KG1 (cell line): ENCODE measurements around the gene AMH.
"Not testable (repeated sequence)": the region's sequence is repeated elsewhere in the genome, so short reads cannot be mapped to it uniquely, and the experiment has no call there.

ENCODE experiments used
- DNase-seq: peaks from one replicate; lab custom pipeline; 2025; lab: John Stamatoyannopoulos, UW

Gene AMH

DNA sequence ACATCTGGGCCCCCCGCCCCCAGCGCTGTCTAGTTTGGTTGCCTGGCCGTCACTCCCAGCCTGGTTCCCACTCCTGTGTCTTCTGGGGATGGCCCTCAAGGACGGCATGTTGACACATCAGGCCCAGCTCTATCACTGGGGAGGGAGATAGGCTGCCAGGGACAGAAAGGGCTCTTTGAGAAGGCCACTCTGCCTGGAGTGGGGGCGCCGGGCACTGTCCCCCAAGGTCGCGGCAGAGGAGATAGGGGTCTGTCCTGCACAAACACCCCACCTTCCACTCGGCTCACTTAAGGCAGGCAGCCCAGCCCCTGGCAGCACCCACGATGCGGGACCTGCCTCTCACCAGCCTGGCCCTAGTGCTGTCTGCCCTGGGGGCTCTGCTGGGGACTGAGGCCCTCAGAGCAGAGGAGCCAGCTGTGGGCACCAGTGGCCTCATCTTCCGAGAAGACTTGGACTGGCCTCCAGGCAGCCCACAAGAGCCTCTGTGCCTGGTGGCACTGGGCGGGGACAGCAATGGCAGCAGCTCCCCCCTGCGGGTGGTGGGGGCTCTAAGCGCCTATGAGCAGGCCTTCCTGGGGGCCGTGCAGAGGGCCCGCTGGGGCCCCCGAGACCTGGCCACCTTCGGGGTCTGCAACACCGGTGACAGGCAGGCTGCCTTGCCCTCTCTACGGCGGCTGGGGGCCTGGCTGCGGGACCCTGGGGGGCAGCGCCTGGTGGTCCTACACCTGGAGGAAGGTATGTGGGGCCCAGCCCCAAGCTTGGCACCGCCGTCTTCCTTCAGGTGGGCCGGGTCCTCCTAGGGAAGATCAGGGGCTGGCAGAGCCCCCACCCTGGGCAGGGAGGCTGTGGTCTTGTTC is at the start of gene AMH:
AMH (plus strand) TSS at position 314 of the 857 bp plus-strand sequence; CDS start at position 324, 10 bp downstream.
- DNase-seq: no peak

DNA sequence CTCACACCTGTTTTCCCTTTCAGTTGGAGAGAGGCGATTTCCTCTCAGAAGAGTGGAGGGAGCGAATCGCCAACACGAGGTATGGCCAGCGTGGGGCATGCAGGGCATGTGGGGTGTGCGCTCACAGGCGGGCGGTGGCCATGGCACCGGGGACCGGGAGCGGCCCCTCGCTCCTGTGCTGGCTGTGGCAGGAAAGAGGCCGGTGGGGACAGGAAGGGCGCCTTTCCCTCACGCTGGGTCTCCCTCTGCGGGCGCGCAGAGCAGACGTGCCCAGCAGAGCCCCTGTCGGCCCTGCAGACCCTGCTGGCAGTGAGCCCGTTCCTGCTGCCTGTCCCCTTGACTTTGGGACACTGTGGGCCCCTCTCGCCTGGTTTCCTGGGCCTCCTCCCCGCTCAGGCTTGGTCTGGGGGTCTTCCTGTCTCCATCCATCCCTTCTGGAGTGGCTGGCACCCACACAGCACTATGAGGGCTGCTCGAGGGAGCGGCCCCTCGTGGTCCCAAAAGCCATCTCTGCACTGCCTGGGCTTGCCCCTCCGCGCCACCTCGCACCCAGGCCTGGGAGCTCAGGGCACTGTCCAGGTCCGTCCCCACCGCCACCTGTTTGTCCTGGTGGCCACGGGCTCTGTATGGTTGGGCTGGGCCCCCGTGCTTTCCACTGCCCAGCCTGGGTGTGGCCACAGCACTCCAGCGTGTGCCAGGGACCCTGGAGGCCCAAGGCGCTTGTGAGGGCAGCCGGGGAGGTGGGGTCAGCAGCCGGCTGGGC is 49.1 kb upstream of the AMH start:
- no peak for DNase-seq

DNA sequence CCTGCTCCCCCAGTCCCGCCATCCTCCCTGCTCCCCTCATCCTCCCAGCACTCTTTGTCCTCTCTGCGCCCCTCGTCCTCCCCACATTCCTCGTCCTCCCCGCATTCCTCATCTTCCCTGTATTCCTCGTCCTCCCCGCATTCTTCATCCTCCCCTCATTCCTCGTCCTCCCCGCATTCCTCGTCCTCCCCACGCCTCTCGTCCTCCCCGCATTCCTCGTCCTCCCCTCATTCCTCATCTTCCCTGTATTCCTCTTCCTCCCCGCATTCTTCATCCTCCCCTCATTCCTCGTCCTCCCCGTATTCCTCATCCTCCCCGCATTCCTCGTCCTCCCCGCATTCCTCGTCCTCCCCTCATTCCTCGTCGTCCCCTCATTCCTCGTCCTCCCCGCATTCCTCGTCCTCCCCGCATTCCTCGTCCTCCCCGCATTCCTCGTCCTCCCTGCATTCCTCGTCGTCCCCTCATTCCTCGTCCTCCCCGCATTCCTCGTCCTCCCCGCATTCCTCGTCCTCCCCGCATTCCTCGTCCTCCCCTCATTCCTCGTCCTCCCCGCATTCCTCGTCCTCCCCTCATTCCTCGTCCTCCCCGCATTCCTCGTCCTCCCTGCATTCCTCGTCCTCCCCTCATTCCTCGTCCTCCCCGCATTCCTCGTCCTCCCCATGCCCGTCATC is 48.4 kb upstream of the AMH start:
- not testable (repeated sequence) for DNase-seq

DNA sequence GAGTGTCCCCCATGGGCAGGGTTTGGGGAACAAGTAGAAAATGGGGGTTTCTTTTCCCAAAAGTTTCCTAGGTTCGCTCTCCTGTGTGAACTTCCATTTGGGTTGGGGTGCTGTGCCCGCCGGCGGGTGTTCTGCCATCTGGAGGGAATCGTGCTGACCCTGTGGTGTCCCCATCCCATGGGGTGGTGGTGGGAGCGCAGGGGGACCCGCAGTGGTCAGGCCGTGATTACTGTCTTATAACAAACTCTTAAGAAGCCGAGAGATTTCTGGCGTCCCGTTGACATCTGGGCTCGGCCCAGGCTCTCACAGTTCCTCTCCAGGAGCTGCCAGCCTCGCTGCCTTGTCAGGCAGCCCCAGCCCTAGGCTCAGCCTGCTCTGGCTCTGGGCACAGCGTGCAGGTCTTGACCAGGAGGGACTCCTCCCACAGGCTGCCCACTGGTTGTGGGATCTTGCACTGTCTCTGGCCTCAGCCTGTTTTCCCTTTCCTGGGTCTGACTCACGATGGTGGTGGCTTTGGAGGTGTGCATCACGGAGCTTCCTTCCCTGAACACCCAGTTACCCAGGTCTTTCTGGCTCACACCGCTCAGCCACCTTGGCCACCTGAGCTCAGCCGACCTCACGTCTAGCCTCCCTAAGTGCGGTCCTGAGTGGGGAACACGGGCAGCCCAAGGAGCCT is 47.5 kb upstream of the AMH start:
- DNase-seq: no peak

DNA sequence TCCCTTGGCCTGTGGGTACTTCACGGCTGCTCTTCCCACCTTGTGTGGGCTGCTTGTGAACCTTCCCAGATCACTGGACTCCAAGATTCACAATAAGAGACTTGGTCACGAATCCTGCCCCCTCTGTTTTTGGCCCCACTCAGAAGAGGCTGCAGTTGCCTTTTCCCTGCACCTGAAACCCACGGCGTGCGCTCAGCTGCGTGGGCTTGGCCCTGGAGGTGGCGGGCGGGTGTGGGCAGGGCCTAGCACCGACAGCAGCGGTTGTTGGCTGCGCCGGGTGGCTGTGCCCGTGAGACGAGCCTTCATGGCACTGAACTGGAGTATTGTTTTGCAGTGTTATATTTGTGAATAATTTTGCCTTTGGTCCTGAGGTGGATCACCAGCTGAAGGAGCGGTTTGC is 46.8 kb upstream of the AMH start:
- no peak for DNase-seq

DNA sequence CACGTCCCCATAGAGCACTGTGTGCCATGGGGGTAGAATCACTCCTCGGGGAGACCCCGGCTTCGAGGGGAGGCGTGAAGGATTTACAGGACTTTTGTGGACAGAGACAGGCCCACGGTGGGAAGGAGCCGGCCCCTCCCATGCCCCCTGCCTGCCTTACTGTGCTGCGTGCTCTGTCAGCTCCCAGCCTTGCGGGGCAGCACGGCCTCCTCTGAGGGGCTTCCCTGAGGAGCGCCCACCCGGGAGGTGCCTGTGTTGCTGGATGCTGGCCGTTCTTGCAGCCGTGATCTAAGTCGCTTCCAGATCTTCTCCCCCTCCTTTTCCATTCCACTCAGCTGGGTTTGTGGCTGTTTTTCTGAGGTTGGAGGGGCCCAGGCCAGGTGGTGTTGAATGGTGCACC is 42.1 kb upstream of the AMH start:
- DNase-seq: no peak

DNA sequence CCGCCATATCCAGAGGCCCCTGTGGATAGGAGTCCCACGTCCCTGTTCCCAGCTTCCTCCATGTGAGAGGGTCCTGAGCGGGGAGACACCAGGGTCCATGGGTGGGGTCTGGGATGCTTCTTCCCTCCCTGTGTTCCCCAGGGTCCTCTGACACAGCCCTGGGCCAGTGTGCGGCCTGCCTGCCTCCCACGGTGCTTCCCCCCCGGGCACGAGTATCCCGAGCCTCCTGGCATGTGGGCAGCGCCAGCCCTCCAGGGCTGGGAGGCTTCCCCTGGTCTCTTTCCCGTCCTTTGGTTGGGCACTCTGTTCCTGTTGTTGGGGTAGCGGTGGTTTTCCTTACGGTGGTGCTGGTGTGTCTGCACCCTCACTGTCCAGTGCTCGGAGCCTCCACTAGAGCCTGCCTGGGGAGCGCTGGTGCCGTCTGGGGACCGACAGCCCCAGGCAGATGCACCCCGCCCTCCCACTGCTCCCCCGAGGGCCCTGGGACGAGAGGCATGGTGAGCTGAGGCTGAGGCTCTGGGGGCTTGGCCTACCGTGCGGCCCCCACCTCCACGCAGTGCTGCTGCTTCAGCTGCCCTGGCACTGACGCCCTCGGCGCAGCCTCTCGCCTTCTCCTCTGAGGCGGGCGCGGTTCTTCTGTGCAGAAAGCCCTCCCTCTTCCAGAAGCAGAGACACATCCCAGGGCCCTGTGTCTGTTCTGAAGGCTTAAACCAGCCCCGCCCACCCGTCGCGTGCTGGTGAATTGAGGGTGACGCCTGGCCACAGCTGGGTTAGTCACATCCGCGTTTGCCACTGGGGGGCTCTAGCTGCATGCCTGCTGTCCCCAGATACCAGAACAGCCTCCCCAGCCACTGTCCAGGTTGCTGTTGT is 40.9 kb upstream of the AMH start:
- DNase-seq: no peak

DNA sequence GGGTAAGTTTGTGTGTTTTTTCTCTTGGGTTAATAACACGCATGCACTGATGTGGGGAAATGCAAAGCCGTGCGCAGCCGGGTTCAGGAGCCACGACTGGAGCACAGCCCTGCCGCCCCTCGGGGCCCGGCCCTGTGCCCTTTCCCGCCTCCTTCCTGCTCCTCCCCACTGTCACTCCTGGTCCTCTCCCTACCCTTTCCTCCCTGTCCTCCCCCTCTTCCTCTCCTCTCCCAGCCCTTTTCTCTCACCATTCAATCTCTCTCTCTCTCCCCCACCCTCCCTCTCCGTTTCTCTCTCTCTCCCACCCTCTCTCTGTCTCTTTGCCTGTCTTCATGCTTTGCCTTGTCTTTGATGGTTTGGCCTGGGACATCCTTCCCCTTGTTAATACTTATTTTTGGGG is 40.1 kb upstream of the AMH start:
- DNase-seq: no peak

DNA sequence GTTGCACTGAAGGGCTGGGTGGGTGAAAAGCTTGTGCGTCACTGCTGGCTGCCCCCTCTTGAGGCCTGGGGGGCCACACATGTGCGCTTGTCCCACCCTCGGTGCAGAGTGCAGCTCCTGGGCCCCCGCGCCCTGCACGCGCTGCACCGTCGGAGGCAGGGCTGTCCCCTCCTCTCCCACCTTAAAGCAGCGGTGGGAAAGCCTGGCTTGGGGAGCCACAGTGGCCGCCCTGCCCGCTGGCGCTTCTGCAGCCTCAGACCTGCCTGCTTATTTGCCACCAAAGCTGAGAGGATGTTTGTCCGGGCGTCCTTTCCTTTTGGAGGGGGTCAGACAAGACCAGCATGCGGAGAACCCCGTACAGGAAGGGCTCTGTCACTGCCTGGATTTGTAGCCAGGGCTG is 39.7 kb upstream of the AMH start:
- DNase-seq: no peak

DNA sequence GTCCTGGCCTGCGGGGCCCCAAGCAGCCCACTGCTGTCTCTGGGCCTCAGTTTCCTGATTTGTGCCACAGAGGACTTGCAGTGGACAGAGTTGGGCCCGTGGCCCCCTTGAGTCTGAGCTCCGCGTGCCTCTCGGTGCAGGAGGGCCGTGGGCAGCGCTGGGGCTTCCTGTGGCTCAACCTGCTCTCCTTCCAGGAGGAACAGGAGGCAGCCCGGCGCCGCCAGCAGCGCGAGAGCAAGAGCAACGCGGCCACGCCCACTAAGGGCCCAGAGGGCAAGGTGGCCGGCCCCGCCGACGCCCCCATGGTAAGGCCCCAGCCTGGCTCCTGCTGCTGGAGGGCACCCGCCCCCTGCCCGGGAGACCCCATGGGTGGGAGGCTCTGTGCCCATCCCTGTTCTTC is 38.9 kb upstream of the AMH start:
- DNase-seq: no peak

DNA sequence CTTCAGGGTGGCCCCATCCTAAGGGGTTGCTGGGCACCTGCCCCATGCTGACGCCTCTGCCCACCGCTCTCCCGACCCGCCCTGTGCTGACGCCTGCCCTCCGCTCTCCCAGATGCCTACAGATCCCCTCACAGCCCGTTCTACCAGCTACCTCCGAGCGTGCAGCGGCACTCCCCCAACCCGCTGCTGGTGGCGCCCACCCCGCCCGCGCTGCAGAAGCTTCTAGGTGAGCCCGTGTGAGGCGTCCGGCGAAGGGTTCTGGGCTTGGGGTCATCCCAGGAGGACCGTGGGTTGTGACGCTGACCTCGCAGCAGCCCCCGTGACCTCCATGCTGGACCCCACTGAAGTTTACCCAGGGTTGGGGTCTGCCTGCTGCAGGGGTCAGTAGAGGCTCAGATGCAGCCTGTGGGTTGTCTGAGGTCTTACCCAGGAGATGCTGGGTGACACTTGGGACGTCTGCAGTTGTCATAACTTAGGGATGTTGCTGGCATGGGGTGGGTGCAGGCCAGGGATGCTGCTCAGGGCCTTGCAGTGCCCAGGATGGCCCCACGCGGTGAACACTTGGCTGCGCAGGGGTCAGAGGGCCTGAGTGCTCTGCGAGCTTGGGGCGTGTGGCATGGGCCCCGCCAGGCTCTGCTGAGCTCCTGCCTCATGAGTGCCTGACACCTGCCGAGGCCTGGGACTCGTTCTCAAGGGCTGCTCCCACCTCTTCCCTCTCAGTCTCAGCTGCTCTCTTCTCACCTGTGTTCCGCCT is 38.0 kb upstream of the AMH start:
- no peak for DNase-seq

DNA sequence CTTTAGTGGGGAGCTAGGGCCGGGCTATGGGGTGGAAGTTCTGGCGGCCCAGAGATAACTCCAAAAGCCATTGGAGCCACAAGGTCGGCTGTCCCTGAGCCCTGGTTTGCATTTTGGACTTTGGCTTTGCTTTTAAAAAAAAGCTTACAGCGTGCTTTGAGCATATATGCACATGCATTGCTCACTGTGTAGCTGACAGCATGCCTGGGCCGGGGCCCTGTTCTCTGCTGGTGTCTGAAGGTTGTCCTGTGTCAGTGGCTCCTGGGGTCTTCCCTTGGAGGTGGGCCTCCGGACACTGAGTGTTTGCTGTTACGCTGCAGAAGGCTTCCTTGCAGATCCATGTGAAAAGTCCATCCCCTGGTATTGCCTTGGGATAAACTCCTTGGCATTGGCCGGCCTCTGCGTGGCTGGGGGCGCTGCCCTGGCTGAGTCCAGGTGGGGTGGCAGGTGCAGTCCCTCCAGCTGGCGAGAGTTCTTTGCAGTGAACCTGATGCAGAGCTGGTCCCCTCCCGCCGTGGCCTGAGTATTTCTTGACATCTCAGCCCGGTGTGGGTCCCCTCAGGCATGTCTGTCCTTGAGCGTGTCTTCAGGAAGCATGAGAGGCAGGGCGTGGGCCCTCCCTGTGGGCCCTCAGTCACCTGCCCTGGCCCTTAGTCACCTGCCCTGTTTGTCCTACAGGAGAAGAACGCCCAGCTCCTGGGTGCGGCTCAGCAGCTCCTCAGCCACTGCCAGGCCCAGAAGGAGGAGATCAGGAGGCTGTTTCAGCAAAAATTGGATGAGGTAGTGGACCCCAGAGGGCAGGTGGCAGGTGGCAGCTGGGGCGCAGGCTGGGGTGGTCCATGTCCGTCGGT is 36.0 kb upstream of the AMH start:
- no peak for DNase-seq

DNA sequence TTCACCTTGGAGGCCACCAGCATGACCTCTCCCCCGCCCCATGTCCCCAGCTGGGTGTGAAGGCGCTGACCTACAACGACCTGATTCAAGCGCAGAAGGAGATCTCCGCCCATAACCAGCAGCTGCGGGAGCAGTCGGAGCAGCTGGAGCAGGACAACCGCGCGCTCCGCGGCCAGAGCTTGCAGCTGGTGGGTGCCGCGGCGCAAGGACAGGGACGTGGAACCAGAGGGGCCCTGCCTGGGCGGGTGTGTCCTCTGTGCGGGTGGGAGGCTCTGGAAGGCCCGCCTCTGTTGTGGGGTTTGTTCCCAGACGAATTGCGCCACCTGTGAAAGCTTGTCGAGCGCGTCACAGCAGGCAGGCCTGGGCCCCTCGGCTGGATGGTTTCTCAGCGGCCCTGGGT is 35.3 kb upstream of the AMH start:
- DNase-seq: no peak

DNA sequence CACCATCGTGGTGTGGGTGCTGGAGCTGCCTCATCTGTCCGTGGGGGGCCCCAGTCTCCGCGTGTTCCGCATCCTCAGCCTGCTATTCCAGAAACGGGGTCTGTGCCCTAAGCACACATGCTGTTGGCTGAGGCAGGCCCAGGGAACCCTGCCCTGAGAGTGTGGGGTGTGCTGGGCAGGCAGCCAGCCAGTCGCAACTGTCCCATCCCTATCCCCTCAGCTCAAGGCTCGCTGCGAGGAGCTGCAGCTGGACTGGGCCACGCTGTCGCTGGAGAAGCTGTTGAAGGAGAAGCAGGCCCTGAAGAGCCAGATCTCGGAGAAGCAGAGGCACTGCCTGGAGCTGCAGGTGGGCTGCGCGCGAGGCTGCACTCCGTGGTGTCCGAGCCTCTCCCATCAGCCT is 34.9 kb upstream of the AMH start:
- no peak for DNase-seq

DNA sequence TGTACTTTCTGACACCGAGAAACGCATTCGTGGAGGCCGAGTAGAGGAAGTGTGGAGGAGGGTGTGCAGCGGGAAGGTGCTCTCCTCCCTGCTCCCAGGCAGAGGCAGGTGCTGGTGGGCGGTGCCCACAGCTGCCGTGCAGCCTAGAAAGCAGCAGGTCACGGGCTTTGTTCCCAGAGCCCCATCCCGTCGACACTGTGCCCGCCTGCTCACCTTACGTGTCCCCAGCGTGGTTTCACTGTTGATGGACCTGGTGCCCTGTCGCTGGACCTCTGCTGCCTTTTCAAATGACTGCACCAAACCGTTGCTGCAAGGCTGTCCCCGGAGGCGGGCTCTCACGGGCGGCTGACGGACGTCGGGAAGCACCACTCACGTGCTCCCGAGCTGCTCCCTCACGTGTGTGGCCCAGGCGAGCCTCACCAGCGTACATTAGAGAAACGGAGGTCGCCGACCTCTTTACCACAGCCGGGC is 33.8 kb upstream of the AMH start:
- no peak for DNase-seq

DNA sequence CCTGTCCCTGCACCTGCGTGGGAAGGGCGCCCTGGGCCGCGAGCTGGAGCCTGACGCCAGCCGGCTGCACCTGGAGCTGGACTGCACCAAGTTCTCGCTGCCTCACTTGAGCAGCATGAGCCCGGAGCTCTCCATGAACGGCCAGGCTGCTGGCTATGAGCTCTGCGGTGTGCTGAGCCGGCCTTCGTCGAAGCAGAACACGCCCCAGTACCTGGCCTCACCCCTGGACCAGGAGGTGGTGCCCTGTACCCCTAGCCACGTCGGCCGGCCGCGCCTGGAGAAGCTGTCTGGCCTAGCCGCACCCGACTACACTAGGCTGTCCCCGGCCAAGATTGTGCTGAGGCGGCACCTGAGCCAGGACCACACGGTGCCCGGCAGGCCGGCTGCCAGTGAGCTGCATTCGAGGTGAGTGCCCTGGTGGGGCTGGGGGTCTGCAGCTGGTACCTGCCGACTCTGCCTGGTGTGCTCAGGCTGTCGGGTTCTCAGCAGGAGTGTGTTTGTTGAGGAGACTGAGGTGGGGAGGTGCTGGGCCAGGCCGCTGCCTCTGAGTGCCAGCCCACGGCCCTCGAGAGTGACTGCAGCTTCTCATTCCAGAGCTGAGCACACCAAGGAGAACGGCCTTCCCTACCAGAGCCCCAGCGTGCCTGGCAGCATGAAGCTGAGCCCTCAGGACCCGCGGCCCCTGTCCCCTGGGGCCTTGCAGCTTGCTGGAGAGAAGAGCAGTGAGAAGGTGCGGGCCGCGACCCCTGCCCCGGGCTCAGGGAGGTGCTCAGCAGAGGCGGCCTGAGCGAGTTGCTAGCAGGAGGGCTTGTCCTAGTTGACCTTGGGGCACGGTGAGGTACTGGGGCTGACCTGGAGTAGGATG is 32.5 kb upstream of the AMH start:
- DNase-seq: no peak

DNA sequence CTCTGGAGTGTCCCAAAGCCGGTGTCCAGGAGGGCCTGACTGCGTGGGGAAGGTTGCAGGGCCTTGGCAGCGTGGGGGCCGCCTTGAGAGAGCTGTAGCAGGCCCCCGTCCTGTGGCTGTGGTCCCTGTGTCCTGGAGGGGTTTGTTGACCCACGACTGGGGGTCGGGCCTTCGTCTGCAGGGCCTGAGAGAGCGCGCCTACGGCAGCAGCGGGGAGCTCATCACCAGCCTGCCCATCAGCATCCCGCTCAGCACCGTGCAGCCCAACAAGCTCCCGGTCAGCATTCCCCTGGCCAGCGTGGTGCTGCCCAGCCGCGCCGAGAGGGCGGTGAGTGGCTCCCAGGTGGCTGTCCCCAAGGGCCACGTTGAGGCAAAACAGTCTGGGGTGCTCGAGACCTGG is 31.5 kb upstream of the AMH start:
- DNase-seq: no peak

DNA sequence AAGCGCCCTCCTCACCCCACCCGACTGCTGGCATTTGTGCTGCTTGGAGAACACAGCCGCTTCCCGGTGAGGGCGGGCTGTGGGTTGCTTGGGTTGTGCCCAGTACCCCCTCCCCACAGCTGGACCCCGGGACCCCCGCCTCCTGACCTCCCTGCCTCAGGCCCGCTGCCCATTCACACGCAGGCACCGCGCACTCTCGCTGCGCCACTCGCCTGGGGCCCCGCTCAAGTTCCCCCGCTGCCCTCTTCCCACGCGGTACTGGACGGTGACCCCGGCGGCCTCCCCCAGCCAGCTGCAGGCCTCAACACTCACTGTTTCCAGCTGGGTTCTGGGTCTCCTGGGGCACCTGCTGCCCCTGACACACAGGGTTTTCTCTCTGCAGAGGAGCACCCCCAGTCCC is 29.4 kb upstream of the AMH start:
- DNase-seq: no peak
